ENCODE data around the gene MYCBP.

DNA sequence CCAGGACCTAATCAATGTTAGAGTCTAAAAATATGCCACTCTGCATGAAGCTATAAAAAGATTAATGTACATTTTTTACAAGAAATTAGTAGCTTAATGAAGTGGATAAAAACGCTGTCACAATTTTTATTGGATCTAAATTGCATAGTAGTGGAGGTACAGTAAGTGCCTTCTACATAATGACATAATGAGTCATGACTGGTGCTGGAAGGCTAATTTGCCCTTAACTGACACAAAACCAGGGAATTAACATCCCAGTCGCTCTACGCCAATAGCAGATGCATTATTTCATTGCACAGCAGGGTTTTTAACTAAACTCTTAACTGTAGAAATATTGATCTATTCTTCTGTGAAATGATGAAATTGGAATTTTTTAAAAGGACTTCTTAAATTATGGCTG lies 46.9 kb downstream of the MYCBP start:
- no peak for TF ChIP-seq CTCF (IDR thresholded peaks at IDR 0.05)
- TF ChIP-seq POLR2A (IDR thresholded peaks at IDR 0.05) = no peak
- TF ChIP-seq EP300 (IDR thresholded peaks at IDR 0.05) = no peak
